WI38 (cell line): ENCODE data around the gene PHF21B.
"Not testable (repeated sequence)": the region's sequence is repeated elsewhere in the genome, so short reads cannot be mapped to it uniquely, and the experiment has no call there.

Source experiments
- H3K4me3 ChIP-seq: 2 replicates; pipeline ENCODE4 v1.5.1; 2011; ENCODE audit warnings: low read depth, mild to moderate bottlenecking, control low read depth, low read length
- CTCF ChIP-seq: IDR thresholded peaks from 2 replicates; pipeline ENCODE4 v1.5.1; 2012; ENCODE audit warnings: low read depth, mild to moderate bottlenecking, control low read depth, low read length

Gene PHF21B

GRCh38 chr22:45009606-45010531 is at the start of gene PHF21B:
PHF21B (minus strand) TSS chr22:45010005; CDS start chr22:45009549, 456 bp downstream.
- no peak for TF ChIP-seq CTCF
- peak within 1 kb of the TSS; percentile 55 for H3K4me3 ChIP-seq

DNA sequence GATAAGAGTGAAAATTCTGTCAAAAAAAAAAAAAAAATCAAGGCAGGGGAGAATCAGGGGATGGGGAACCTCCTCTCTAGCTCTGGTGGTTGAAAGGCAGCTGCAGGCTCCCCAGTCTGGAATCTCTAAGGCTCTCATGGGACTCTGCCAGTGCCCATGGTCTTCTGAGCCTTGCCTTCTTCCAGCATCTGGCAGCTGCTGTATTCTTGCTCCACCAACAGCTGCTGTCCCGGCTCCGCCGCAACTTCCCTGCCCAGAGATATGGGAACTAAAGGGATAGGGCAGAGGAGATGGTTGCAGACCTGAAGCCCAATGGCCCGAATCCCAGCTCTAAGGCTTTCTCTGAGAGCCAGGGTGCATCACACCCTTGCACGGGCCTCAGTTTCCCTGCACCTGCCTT is 49.5 kb upstream of the PHF21B start:
- TF ChIP-seq CTCF = no peak

GRCh38 chr22:45058622-45058912 is 48.8 kb upstream of the PHF21B start:
- no peak overlapping the region for H3K4me3 ChIP-seq
- no peak for TF ChIP-seq CTCF

More for the DNA sequence above, 49.5 kb upstream of the PHF21B start:
- no peak overlapping the region for H3K4me3 ChIP-seq

- TF ChIP-seq CTCF = no peak
- H3K4me3 ChIP-seq = no peak overlapping the region
Observed at GRCh38 chr22:45055936-45056335, 46.1 kb upstream of the PHF21B start.

DNA sequence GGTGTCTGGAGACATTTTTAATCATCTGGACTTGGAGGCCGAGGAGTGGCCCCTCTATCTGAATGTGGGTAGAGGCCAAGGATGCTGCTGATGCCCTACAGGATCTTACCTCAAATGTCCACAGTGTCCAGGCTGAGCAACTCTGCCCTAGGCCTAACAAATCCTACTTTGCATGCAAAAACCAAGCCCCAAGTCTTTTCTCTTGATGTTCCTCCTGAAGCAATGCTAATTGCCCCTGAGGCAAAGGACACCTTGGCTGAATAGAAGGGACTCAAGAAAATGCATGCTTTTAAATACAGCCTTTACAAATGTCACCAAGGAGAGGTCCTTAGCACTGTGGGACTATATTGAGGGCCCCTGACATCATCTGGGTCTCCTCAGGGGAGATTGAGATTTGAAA is 43.8 kb upstream of the PHF21B start:
- TF ChIP-seq CTCF = no peak
- H3K4me3 ChIP-seq = no peak overlapping the region

GRCh38 chr22:45053094-45053493 is 43.3 kb upstream of the PHF21B start:
- no peak overlapping the region for H3K4me3 ChIP-seq
- TF ChIP-seq CTCF = no peak

- H3K4me3 ChIP-seq = not testable (repeated sequence)
Observed at GRCh38 chr22:45052665-45053064, 42.9 kb upstream of the PHF21B start.

- TF ChIP-seq CTCF = no peak
- H3K4me3 ChIP-seq = no peak overlapping the region
Observed at GRCh38 chr22:45051946-45052345, 42.1 kb upstream of the PHF21B start.
